Measurements from ENCODE around the gene MYOM3.

MYOM3 gene

DNA sequence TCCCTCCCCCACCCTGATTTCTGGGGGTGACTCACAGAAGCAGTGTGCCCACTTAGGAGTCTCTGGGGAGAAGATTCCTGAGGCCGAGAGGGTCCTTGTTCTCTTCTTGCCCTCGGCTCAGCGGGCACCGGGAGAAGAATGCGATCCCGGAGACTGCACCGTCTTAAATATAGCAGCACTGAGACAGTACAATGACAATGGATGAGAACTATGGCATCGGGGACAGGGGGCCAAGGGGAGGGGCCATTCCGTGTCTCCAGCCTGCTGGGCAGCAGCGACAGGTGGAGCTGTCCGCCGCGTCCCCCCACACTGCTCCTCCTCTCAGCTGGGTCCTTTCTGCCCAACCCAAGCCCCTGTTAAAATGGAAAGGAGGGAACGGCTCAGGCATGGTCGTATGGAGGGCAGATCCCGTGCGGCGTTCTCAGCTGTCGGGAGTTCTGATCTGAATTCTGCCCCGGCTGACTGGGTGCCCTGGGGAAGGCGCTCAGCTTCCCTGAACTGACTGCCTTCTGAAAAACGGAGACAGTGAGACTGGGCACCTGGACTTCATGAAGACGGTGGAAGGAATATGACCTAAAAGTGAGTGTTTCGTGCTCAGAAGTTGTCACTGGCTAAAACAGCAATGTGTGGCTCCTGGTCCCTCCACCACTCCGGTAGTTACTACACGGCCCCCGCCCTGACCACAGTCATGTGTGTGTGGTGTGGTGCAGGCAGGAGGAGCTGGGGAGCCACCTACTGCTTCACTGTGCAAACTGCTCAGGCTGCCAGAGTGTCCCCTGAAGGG is at the start of gene MYOM3:
TSS of gene MYOM3 (minus strand) at position 140 of the 784 bp plus-strand sequence. CDS start 3,499 bp downstream, outside the sequence.
- DNase-seq, result peak in 34 of 58 donors; percentile 3 to 55 (median 19)

DNA sequence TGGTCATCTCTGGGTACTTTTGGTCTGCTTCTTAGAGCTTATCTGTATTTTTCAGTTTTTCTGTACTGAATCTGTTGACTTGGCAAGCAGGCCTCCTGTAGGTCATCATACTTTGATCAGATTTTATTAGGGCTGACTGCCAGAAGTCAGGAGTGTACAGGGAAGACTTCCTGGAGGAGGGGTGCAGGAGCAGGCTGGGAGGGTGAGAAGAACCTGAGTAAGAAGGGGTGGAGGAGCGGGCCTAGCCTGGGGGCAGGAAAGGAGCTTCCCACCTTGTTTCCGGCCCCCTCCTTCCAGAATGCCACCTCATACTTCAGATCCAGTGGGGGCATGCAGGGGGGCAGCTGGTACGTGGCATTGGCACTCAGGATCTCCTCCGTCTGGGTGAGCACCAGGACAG is 49.3 kb upstream of the MYOM3 start:
- no peak for DNase-seq

DNA sequence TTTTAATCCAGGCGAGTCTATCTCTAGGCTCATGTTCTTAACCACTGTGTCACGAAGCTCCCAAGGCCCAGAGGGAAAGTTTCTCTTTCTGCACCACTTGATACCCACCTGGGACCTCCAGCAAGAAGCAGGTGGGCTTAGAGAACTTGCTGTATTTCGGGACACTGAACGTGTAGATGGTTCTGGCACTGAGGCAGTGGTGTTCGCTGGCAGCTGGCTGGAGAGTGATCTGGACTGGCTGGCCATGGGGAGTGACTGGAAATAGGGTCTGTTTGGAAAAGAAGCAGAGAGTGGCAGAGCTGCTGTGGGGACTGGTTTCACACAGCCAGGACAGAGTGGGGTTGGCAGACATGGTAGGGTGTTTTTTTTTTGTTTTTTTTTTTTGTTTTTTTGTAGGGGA is 47.4 kb upstream of the MYOM3 start:
- no peak for DNase-seq

DNA sequence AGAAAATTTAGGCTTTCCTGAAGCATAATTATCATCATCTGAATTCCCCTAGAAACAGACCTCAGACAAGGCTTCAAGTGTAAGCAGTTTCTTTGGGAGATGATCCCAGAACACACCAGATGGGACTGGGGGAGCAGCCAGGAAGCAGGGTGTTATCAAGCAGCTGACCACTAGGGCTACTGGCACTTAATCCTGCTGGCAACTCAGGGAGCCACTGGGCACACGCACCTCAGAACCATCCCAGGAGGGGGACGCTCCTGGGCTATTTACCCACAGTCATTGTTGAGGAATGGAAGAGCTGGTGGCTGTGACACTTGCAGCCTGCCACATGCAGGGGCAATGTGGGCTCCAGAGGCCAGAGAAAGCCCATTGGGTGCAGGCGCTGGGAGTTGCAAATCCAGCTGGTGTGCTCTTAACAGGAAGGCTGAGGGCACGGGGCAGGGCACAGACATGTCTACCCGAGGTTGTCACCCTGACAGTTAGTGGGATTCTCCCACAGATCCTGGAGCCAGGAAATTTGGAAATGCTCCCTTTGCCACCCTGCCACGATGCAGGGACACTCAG is 46.1 kb upstream of the MYOM3 start:
- peak in 1 of 58 donors; percentile 11 for DNase-seq

DNA sequence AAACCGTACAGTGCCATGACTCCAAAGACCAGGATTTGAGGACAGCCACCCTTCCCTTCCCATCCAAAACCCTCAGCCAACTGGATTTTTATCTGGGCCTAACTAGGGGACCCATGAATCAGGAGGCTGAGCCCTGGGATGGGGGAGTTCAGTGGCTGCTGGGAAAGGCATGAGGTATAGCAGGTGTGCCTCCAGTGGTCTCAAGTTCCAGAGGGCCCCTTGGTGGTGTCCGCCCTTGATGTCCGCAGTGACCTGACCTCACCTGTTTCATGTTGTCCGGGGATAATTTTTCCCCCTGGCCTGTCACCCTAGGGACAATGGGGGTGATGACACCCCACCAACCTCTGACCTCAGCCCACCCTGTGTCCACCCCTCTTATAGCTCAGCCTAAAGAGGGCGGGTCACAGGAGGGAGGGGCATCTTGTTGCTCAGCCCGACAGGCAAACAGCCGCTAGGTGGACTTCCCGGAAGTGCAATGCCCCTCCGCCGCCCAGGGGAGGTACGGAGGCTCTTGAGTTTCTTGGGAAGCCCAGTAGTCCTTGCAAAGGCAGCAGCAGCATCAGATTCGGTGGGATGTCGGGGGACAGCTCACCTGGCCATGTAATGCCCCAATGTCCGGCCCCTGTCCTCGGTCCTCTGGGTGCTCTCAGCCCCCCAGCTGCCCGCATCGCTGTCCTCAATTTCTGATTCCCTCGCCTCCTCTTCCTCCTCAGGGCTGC is 44.8 kb upstream of the MYOM3 start:
- no peak for DNase-seq

DNA sequence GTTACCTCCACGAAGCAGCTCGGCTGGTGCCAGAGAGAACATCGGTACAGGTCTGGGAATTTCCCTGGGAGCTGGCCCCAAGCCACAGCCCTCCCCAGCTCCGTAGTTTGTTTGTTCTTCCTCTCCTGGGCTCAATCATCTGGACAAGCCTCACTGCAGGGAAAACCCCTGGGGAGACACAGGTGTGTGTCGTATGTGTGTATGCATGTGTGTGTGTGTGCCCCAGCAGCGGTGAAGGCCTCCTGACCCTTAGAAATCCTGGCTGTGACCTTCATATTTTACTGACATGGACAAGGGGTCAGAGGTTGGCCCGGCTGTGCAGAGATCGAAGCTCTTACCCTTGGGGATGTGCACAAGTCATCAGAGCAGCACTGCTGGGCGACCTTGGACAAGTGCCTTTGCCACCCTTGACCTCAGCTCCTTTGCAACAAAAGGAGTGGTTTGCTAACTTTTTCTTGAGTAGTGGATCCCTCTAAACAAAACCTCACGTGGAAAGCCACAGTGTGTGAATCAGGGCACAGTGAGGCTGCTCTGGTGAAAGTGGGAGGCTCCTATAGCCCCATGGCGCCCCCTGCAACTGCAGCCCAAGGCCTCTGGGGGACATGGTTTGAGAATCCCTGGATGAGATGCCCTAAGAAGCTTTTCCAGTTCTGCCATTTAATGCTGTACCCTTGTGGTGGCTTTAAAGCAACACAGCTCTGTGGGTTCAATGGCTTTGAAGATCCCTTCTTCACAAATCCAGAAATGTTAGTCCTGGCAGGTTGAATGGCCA is 43.3 kb upstream of the MYOM3 start:
- DNase-seq, result no peak

DNA sequence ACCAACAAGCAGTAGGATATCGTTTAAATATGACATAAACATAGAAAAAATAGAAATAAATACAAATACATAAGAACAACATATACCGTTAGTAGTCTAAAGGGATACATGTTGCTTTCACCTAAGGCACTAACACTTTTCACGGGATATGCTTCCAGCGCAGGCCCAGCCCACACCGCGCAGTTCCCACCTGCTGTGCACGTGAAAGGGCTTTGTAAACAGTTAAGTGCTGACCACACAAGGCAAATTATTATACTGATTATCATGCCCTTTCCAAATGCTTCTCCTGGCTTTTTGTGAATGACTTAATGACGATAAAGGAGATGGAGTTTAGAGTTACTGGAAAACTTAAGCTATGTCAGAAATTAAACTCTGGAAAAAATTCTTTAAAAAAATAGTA is 42.3 kb upstream of the MYOM3 start:
- DNase-seq, result no peak

DNA sequence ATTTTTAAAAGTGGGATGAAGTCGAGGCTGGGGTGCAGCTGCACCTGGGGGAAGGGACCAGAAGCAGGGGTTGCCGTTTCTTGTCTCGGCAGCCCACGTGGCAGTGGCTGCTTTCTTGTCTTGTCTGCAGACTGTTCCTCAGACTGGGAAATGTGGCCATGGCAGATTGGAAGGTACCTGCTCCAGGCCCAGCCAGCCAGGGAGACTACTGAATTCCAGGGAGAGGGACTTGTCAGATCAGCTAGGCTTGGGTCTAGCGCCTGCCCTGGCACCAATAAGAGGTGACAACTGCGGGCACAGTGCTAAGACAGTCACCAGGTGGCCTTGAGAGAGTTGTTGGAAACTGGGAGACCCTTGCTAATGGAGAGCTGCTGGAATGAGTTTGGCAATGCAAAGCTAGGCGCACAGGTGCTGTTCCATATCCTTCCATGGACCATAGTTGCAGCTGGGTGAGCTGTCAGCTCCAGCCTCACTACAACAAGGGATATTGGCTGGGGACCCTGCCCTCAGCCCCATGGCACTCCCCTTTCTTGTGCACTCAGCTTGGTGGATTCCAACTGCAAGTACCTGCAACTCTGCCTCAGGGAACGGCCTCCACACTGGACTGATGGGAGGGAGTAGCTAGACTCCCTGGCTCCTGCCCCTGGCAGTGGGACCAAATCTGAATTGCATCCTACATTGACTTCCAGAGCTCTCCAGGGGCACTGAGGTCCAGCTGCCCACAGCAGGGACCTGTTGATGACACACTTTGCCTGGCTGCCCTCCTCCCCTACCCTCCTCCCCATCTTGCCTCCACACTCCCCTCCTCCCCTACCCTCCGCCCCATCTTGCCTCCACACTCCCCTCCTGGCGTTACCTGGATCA is 40.9 kb upstream of the MYOM3 start:
- no peak for DNase-seq

DNA sequence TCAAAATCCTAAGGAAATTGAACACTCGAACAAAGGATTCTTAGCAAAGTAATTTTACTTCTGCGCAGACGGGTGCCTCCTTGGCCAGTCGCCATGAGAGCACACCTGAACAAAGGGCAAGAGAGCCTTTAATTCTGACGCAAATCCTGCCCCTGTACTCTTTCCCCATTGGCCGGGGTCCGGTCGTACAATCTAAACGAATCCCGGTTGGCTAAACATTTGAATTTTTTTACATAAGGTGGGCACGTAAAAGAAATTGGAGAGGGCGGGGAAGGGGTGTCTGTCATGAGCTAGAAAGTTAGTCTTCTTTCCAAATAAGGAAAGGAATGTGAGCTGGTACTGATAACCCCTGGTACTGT is 39.2 kb upstream of the MYOM3 start:
- no peak for DNase-seq

DNA sequence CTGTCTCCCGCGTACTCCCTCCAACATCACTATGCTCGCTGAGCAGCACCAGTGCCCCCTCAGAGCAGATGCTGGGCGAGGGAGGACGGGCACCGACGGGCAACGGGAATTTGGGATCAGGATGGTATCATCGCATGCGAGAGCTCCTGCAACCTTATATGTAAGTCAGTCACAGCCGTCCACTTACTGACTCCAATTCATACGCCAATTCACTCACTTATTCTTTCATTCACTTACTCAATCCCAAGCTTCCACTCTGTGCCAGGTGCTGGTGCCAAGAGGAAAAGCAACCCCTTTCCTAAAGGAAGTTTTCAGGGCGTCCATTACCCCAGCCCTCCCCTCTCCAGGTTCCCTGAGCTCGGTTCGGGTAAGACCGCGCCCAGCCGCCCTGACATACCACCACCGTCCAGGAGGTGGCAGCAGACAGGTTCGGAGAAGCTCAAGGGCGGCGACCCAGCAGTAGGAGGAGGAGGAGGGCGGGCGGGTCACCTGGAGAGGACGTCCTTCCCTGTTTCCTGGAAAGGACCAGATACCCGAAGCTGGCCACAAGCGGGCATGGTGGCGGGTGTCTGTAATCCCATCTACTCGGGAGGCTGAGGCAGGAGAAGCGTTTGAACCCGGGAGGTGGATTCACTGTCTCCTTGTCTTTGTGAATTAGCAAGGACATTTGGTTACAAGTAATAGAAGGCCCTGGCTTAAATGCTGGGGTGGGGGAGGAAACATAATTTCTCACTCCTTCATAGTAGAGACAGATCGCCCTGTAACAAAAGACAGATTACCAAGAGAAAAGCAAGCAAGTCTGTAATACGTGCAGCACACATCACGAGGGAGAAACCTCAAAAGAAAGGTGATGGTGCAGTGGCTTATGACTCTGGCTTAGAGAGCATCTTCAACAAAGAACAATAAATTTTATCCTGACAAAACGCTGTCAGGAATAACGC is 38.6 kb upstream of the MYOM3 start:
- peak in 54 of 58 donors; percentile 3 to 83 (median 45) for DNase-seq

DNA sequence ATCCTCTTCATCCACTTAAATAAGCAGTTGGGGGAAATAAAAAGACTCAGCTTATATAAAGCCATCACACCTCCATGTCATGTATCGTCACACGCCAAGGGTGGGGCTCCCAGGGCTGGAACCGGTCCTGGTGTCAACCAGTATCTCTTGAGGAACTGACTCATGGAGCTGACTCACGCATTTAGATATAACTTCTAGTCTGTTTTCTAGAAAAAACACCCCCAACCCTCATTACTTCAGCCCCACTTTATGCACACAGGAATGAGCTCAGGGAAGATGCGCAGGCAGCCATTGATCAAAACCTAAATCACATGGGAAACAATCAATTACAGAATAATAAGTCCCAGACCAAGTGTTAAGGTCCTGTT is 37.9 kb upstream of the MYOM3 start:
- DNase-seq, result peak in 1 of 58 donors; percentile 29

DNA sequence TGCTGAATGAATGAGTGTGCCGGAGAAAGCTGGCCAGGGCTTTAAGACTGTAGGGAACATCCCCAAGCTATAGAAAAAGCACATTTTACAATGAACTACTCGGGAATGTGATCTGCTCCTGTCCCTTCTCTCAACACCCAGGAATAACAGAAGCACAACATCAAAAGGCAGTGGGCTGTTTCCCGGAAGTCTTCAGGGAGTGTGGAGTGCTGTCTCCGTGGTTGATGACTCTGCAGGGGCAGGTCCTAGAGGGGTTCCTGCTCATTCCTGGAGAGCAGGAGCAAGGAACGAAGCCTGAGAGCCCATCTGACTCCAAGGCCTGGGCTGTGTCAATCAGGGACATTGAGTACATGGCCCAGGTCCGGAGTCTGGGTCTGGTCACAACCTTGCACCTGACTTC is 35.9 kb upstream of the MYOM3 start:
- no peak for DNase-seq

DNA sequence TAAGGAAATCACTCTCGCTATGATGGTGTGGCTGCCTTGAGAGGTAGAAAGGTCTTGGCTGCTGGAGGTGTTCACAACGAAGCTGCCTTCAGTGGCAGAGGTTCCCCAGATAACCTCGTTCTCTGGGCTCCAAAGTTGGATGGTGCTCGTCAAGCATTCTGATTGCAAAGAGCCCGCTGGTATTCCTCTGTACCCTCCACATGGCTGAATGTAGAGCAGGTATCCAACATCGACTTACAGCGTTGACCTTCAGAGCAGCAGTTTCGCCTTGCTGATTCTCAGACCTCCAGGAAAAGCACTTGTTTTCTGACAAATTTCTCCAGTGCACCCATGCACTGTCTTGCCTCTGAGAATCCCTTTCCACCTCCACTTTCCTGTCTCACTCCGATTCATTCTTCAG is 35.3 kb upstream of the MYOM3 start:
- no peak for DNase-seq

DNA sequence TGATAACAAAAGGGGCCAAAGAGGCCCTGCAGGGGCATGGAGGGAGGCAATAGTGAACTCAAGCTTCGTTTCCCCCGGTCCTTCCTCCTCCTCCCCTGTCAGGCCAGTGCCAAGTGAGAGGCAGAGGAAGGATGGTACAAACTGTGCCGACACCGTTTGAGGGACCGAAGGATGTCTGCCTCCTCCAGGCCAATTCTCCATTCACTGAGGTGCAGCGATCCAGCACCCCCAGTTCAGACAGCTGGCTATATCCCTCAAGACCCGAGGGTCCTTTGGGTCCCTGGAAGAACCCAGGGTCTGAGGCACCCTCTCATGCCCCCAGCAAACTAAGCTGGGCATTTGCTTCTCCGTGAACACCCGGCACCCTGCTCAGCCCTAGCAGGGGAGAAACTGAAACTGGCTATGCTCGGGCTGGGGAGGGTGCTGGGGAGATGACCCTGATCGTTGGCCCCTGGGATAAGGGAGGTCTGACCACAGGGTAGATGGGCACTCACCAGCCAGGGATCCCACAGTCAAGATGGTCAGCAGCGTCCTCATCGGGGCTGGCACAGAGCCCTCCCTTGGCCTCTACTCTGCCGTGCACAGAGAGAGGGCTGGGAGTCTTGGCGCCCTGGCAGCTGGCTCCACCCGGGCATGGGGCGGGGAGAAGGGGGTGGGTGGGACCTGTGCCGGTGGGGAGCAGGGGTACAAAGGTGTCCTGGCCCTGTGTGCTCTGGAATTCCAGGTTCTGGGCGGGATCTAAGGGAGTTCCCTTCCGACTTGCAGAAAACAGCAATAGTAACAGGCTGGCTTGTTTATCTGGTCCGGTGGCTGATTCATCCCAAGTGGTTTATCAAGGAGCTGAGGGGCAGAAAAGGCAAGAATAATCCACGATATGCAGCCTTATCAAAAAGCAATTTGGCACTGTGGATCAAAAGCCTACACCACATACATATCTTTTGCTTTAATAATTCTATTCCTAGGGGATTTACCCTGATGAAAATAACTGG is 30.9 kb upstream of the MYOM3 start, which contains the start of gene IL22RA1:
TSS of gene IL22RA1 (minus strand) at position 595 of the 989 bp plus-strand sequence. CDS start at position 537, 58 bp downstream.
- no peak for DNase-seq

DNA sequence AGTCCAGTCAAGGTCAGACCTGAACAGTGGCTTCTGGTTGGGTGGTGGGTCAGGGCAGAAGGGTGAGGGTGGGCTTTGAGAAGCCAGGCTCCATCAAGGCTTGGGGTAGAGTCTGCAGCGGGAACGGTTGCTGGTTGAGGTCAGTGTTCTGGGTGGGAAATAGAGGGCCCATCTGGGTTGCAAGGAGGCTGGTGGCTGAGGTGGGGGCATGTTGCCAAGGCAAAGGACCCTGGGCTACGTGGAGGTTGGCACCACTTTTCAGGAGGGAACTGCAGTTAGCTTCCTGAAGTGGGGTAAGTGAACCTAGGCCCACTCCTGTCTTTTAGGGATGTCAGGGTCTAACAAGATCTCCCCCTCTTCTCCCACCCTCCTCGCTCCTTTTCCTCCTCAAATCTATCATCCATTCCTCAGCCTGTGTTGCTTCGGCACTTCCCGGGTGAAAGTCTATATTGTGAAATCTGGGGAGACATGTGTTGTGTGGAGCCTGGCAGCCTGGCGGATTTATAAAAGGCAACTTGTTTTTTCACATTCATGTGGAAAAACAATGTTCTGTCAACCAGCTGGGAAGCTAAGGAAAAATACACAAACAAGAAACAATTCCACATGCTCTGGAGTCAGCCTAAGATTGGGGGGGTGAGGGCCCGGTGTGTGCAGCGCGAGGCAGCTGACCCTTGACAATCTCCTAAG is 29.5 kb upstream of the MYOM3 start:
- DNase-seq, result no peak

DNA sequence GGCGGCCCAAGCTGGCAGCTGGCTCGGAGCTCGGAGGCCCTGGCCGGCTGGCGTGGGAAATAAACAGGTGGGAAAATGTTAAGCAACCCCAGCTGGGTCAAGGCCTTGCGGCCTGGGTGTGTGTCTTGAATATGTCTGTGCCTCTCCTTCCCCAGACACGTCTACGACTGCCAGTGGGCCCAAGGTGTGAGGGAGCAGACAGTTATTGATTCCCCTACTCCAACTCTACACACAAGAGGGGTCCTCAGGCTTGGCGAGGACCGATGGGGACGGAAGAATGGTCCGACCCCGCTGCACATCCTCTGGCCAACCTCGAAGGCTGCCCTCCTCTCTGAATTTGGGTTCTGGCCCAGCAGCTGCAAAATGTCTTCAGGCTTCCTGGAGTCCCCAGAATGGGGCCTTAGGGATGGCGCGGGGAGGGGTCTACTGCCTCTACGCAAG is 28.8 kb upstream of the MYOM3 start:
- no peak for DNase-seq

DNA sequence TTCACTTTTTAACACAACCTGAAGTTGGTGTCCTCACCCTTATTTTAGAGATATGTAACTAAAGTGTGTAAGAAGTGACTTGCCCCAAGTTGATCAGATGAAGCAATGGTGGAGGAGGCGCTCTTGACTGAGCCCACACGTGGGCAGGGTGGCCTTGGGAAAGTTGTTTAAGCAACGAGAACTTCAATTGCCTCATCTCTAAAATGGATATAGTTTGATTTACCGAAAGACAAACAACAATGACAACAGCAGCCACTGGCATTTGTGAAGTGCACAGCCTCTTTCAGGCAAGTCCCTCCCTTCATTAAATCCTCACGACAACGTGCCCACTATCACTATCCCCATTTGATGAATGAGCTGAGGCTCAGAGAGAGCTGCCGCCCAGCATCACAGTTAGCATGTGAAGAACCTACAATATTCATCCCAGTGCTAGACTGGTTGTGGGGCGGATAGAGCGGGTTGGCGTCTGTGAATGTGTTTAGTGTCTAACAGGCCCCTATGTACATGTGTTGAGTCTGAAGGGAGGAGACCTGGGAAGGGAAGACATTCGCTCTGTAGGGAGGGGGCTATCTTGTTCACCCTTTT is 28.0 kb upstream of the MYOM3 start:
- no peak for DNase-seq
